Measurements from ENCODE around the gene MED29. TPM values are rescaled to one million over a fixed set of nuclear protein-coding genes. Genes with fewer than 3 reads are reported as not detected.

MED29 gene
- total and polyA plus RNA-seq, 2 experiments from 2014 or later: 43.8 to 59.6 TPM

DNA sequence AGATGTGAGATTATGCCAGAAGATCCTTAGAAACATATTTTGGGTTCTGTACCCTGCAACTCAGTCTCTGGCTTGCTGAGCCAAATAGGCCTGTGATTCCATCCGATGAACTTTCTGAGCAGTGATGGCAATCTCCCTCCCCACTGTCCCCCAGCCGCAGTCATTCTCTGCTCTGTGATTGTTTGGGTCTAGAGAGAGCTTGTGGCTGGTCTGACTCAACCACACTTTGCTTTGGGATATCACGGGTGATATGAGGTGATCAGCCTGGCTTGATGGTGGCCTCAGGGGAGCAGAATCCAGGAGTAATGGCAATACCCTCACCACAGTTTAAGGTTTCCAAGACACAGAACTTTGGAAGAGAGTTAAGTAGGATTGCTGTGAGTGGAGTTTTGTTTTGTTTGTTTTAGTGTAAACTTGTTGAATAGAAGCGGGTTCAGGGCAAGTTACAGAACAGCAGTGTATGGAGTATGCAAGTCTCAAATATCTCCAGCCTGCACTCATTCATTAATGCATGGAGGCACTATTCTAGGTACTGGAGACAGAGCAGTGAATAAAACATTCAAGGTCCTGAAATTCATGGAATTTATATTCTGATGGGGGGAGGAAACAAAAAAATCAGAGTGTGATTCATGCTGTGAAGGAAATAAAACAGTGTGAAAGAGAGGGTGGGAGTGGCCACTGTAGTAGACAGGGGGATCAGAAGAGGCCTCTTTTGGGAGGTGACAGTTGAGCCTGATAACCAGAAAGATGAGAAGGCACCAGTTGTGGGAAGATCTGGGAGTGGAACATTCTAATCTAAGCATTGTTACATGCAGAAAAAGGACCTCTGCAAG is 43.6 kb upstream of the MED29 start:
- Histone ChIP-seq H3K4me3 (no peak overlapping the region), H3K27me3 (no peaks in the 10 kb centered on the region), H3K27ac (peak overlapping the region; percentile 67), H3K4me1 (ENCODE audit: low read depth) (peaks cover 30% of the 10 kb centered on the region), H3K9me3 (ENCODE audit: low read depth) (no peaks in the 10 kb centered on the region), H3K36me3 (peaks cover 8% of the 10 kb centered on the region)
- peak in 1 of 2 donors; percentile 11 for DNase-seq (ENCODE audit: low read depth in 1 of 2, low spot score in 1 of 2)
- TF ChIP-seq, protein P1, sequence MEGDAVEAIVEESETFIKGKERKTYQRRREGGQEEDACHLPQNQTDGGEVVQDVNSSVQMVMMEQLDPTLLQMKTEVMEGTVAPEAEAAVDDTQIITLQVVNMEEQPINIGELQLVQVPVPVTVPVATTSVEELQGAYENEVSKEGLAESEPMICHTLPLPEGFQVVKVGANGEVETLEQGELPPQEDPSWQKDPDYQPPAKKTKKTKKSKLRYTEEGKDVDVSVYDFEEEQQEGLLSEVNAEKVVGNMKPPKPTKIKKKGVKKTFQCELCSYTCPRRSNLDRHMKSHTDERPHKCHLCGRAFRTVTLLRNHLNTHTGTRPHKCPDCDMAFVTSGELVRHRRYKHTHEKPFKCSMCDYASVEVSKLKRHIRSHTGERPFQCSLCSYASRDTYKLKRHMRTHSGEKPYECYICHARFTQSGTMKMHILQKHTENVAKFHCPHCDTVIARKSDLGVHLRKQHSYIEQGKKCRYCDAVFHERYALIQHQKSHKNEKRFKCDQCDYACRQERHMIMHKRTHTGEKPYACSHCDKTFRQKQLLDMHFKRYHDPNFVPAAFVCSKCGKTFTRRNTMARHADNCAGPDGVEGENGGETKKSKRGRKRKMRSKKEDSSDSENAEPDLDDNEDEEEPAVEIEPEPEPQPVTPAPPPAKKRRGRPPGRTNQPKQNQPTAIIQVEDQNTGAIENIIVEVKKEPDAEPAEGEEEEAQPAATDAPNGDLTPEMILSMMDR (IDR thresholded peaks at IDR 0.05; ENCODE audit: low read depth, low read length): no peak

DNA sequence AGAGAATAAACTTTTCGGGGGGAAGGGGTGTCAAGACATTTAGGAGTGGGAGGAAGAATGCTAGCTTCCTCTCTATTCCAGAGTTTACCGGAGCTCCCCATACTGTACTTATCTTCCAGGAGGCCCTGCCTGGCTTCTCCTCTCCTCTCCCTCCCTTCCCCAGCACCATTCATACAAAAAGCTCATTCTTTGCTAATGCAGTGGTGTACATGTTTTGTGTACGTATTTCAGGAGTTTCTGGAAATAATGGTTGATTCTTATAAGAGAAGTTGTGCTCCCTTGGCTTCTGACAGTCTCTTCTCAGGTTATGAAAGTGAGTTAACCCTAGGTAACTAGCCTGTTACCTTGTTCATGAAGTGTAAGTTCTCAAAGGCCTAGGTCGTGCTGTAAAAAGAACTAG is 41.9 kb upstream of the MED29 start:
- peak overlapping the region; percentile 29 for H3K27ac ChIP-seq
- TF ChIP-seq, protein P1 (IDR thresholded peaks at IDR 0.05; ENCODE audit: low read depth, low read length): no peak
- no peaks in the 10 kb centered on the region for H3K27me3 ChIP-seq
- no peaks in the 10 kb centered on the region for H3K9me3 ChIP-seq (ENCODE audit: low read depth)
- peaks cover 23% of the 10 kb centered on the region for H3K4me1 ChIP-seq (ENCODE audit: low read depth)
- peaks cover 18% of the 10 kb centered on the region for H3K36me3 ChIP-seq
- H3K4me3 ChIP-seq: no peak overlapping the region
- no peak for DNase-seq (ENCODE audit: low read depth in 1 of 2, low spot score in 1 of 2)

DNA sequence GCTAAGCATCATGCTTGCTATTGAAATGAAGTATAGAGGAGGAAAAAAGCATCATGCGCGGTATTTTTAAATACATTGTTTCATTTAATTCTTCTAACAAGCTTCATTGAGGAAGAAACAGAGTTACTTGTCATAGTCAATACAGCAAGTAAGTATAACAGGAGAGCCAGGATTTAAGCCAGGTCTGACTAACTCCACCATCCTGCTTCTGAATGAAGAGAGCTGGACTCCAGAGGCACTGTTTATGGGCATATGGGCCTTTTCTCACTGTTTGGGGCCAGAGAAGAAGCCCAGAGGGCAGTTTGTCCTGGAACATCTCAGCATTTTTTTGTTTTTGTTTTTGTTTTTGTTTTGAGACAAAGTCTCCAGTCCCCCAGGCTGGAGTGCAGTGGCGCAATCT is 41.0 kb upstream of the MED29 start:
- Histone ChIP-seq H3K4me1 (ENCODE audit: low read depth) (peaks cover 23% of the 10 kb centered on the region), H3K9me3 (ENCODE audit: low read depth) (no peaks in the 10 kb centered on the region)
- TF ChIP-seq, protein P1 (IDR thresholded peaks at IDR 0.05; ENCODE audit: low read depth, low read length): no peak

DNA sequence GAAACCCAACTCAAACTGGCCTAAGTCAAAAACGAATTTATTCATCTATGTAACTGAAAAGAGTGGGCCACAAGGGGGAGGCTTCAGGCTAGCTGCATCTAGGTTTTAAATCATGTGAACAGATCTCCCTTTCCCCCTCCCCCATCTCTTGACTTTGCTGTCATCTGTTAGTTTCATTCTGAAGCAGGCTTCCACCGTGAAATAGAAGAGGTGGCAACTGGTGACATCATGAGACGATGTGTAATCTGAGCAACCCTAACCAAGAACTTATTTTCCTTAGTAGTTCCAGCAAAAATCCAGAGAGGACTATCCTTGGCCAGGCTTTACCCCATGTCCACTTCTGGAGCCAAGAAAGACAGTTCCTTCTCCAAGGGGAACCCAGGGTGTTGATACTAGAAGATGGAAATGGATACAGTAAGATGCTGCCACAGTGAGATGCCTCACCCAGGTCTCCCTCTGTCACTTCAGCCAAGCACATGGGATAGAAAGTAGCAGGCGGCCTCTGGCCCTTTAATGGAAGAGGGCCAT is 39.6 kb upstream of the MED29 start:
- Histone ChIP-seq H3K9me3 (ENCODE audit: low read depth) (no peaks in the 10 kb centered on the region), H3K27ac (no peak overlapping the region), H3K4me1 (ENCODE audit: low read depth) (peaks cover 23% of the 10 kb centered on the region), H3K36me3 (peaks cover 41% of the 10 kb centered on the region), H3K27me3 (no peaks in the 10 kb centered on the region), H3K4me3 (no peak overlapping the region)
- TF ChIP-seq, protein P1 (IDR thresholded peaks at IDR 0.05; ENCODE audit: low read depth, low read length): no peak
- DNase-seq (ENCODE audit: low read depth in 1 of 2, low spot score in 1 of 2): peak in 1 of 2 donors; percentile 8

More for the DNA sequence above, 41.0 kb upstream of the MED29 start:
- H3K4me3 ChIP-seq: no peak overlapping the region
- peaks cover 26% of the 10 kb centered on the region for H3K36me3 ChIP-seq
- no peak overlapping the region for H3K27ac ChIP-seq
- DNase-seq (ENCODE audit: low read depth in 1 of 2, low spot score in 1 of 2): no peak
- no peaks in the 10 kb centered on the region for H3K27me3 ChIP-seq

DNA sequence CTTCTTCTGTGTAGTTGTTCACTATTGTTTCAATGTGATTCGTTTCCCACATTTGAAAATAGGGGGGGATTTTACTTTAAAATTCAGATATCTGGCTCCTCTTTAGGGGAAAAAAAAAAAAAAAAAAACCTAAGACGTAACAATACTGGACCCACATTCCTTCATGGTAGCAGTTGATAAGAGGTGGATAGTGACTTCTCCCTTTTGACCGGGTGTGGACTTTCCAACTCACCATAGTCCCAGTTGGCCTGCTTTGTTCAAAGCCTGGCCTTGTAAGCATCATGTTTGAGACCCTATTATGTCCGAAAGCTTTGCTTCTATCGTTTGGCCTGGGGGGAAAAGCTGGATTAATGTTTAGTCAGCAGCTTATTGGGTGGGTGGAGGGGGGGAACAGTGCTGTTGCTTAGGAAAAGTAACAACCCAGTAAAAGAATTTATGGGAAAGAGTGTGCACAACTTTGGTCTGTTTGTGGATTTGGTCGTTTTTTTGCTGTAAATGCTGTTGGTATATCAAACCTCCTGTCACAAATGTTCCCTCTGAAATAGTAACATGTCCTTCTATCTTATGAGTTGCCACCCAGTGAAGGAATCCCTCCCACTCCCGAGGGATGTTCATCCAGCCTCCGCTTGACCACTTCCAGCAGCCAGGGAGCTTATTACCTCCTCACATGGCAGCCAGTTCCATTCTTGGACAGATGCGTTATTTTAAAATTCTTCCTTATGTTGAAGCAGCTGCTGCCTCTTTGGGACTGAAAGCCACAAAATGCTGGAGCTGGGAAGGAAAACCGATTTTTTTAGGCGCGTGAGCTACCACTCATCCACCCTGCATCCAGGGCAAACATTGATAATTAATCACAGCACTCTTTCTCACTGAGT is 38.6 kb upstream of the MED29 start:
- no peak overlapping the region for H3K27ac ChIP-seq
- H3K4me1 ChIP-seq (ENCODE audit: low read depth): peaks cover 14% of the 10 kb centered on the region
- H3K4me3 ChIP-seq: no peak overlapping the region
- TF ChIP-seq, protein P1 (IDR thresholded peaks at IDR 0.05; ENCODE audit: low read depth, low read length): no peak
- no peak for DNase-seq (ENCODE audit: low read depth in 1 of 2, low spot score in 1 of 2)
- H3K27me3 ChIP-seq: no peaks in the 10 kb centered on the region
- peaks cover 51% of the 10 kb centered on the region for H3K36me3 ChIP-seq
- H3K9me3 ChIP-seq (ENCODE audit: low read depth): no peaks in the 10 kb centered on the region
